HepG2 (cell line): ENCODE results near the gene ZNF581. TPM values are rescaled to one million over a fixed set of nuclear protein-coding genes. Genes with fewer than 3 reads are reported as not detected.

Experiments used
- ARNT ChIP-seq: fragments of 450-650 bp; IDR thresholded peaks from 2 replicates; pipeline ENCODE4 v1.6.1; 2017
- DPF2 ChIP-seq: sonication (generic); formaldehyde crosslinking; IDR thresholded peaks from 2 replicates; pipeline ENCODE4 v1.4.0; 2020; ENCODE audit warnings: mild to moderate bottlenecking, low read depth, missing genetic modification reagents, borderline replicate concordance
- FOXO1 ChIP-seq: sonication (generic); formaldehyde crosslinking; IDR thresholded peaks from 2 replicates; pipeline ENCODE4 v1.4.0; 2020; ENCODE audit warnings: missing genetic modification reagents
- KDM5B ChIP-seq: sonication (generic); formaldehyde crosslinking; IDR thresholded peaks from 2 replicates; pipeline ENCODE4 v1.4.0; 2020; ENCODE audit warnings: missing genetic modification reagents, mild to moderate bottlenecking, borderline replicate concordance
- NFYB ChIP-seq: sonication (generic); formaldehyde crosslinking; IDR thresholded peaks from 2 replicates; pipeline ENCODE4 v1.4.0; 2020; ENCODE audit warnings: missing genetic modification reagents
- POLR2AphosphoS5 ChIP-seq: IDR thresholded peaks from 2 replicates; pipeline ENCODE4 v1.6.1; 2012; ENCODE audit warnings: low read depth, low read length
- PRPF4 ChIP-seq: fragments of 200-400 bp; formaldehyde crosslinking; IDR thresholded peaks from 2 replicates; pipeline ENCODE4 v1.6.1; 2016; ENCODE audit warnings: low read length, low read depth; ENCODE audit not compliant: poor library complexity, severe bottlenecking
- RFX3 ChIP-seq: IDR thresholded peaks from 2 replicates; pipeline ENCODE4 v1.6.1; 2016; ENCODE audit warnings: missing biosample characterization, missing genetic modification reagents
- SIN3A ChIP-seq: IDR thresholded peaks from 2 replicates; pipeline ENCODE4 v1.6.1; 2011; ENCODE audit warnings: low read depth, mild to moderate bottlenecking, control low read depth, low read length, borderline replicate concordance
- SOX13 ChIP-seq, 3 experiments: fragments of 450-650 bp in 1 of 3; sonication (generic) in 1 of 3; formaldehyde crosslinking in 1 of 3; IDR thresholded peaks in 2 of 3; conservative IDR thresholded peaks in 1 of 3; 2 replicates each; pipeline versions ENCODE4 v1.5.0 to v1.6.1; 2016 to 2020; ENCODE audit warnings: antibody characterized with exemption in 1 of 3, mild to moderate bottlenecking in 1 of 3, missing compliant biosample characterization in 1 of 3, missing genetic modification reagents in 1 of 3, moderate library complexity in 1 of 3
- SSRP1 ChIP-seq: IDR thresholded peaks from 2 replicates; pipeline ENCODE4 v1.6.1; 2016; ENCODE audit warnings: control low read depth
- TBX2 ChIP-seq: sonication (generic); formaldehyde crosslinking; IDR thresholded peaks from 2 replicates; pipeline ENCODE4 v1.5.0; 2020; ENCODE audit warnings: missing genetic modification reagents, mild to moderate bottlenecking, borderline replicate concordance
- TCF7 ChIP-seq: sonication (generic); IDR thresholded peaks from 2 replicates; pipeline ENCODE4 v1.6.1; 2016; ENCODE audit warnings: antibody characterized with exemption, low read depth
- ZFP36L1 ChIP-seq: sonication (generic); formaldehyde crosslinking; IDR thresholded peaks from 2 replicates; pipeline ENCODE4 v1.8.0; 2022; ENCODE audit warnings: mild to moderate bottlenecking, missing genetic modification reagents, moderate library complexity
- ZKSCAN8 ChIP-seq: IDR thresholded peaks from 2 replicates; pipeline ENCODE4 v1.6.1; 2016; ENCODE audit warnings: borderline replicate concordance, missing genetic modification reagents, missing compliant biosample characterization
- ZNF207 ChIP-seq: fragments of 450-650 bp; IDR thresholded peaks from 2 replicates; pipeline ENCODE4 v1.6.1; 2016; ENCODE audit warnings: antibody characterized with exemption, borderline replicate concordance
- ZNF317 ChIP-seq: sonication (generic); formaldehyde crosslinking; IDR thresholded peaks from 2 replicates; pipeline ENCODE4 v1.5.0; 2020; ENCODE audit warnings: mild to moderate bottlenecking, missing genetic modification reagents
- ZNF556 ChIP-seq: sonication (generic); formaldehyde crosslinking; IDR thresholded peaks from 2 replicates; pipeline ENCODE4 v1.4.0; 2020; ENCODE audit warnings: mild to moderate bottlenecking, missing genetic modification reagents, borderline replicate concordance
- ZNF577 ChIP-seq: sonication (generic); formaldehyde crosslinking; IDR thresholded peaks from 2 replicates; pipeline ENCODE4 v1.4.0; 2020; ENCODE audit warnings: mild to moderate bottlenecking, low read depth, missing genetic modification reagents, borderline replicate concordance
- ZNF615 ChIP-seq: sonication (generic); formaldehyde crosslinking; IDR thresholded peaks from 2 replicates; pipeline ENCODE4 v1.5.0; 2020; ENCODE audit warnings: mild to moderate bottlenecking, missing genetic modification reagents, borderline replicate concordance
- ZNF7 ChIP-seq: IDR thresholded peaks from 2 replicates; pipeline ENCODE4 v1.6.1; 2016; ENCODE audit warnings: missing biosample characterization, missing genetic modification reagents
- ZNF761 ChIP-seq: sonication (generic); formaldehyde crosslinking; conservative IDR thresholded peaks from 2 replicates; pipeline ENCODE4 v1.4.0; 2020; ENCODE audit warnings: mild to moderate bottlenecking, missing genetic modification reagents
- ZNF816 ChIP-seq: sonication (generic); formaldehyde crosslinking; IDR thresholded peaks from 2 replicates; pipeline ENCODE4 v1.8.0; 2022; ENCODE audit warnings: missing genetic modification reagents, mild to moderate bottlenecking, borderline replicate concordance
- ZSCAN21 ChIP-seq: sonication (generic); formaldehyde crosslinking; IDR thresholded peaks from 2 replicates; pipeline ENCODE4 v1.8.0; 2022; ENCODE audit warnings: mild to moderate bottlenecking, missing genetic modification reagents, moderate library complexity, borderline replicate concordance
- polyA plus RNA-seq, 8 experiments: library from polyadenylated mRNA; depleted of rRNA in 3 of 8; stranded (reverse) in 7 of 8; unstranded in 1 of 8; fragments of >200 nt; fragmentation: Illumina TruSeq in 4 of 8; extraction: Trizol in 4 of 8; gene quantifications; 2 replicates each; pipeline versions ENCODE4 v1.2.1 to v1.2.3, GENCODE V29; 2011 to 2016; ENCODE audit warnings: low read depth in 4 of 8, missing spikeins in 1 of 8, mixed read lengths in 1 of 8; ENCODE audit not compliant: insufficient read depth in 1 of 8
- total RNA-seq, 5 experiments: library from RNA; depleted of rRNA; stranded (reverse); fragments of >200 nt; fragmentation: Illumina TruSeq; extraction: Trizol; gene quantifications; 2 replicates each; pipeline ENCODE4 v1.2.3, GENCODE V29; 2016; ENCODE audit warnings: low read depth in 1 of 5
- TF ChIP-seq, protein P1 (sequence below), 2 experiments: sonication (generic) in 1 of 2; formaldehyde crosslinking in 1 of 2; IDR thresholded peaks; 2 replicates each; pipeline versions ENCODE4 v1.4.0 to v1.6.1; 2016 to 2020; ENCODE audit warnings: borderline replicate concordance in 1 of 2, low read depth in 1 of 2, mild to moderate bottlenecking in 1 of 2, missing genetic modification reagents in 1 of 2
- TF ChIP-seq, protein P2 (sequence below): sonication (generic); formaldehyde crosslinking; IDR thresholded peaks from 2 replicates; pipeline ENCODE4 v1.5.0; 2020; ENCODE audit warnings: mild to moderate bottlenecking, missing genetic modification reagents, borderline replicate concordance

Gene ZNF581
- total and polyA plus RNA-seq, 2 of the 13 experiments (the other 11 are each of a cell fraction or from before 2014, with no cell fraction given): 19.6 to 49.5 TPM

GRCh38 chr19:55599468-55599841 is 44.0 kb upstream of the ZNF581 start, which contains the start of gene FIZ1 (continued):
- TF ChIP-seq ZNF7 (CRISPR knock-in tag) (no peak), RFX3 (CRISPR knock-in tag) (no peak), KDM5B (CRISPR knock-in tag) (peak; percentile 32; the same call in 1 of the 2 replicates), ZKSCAN8 (CRISPR knock-in tag) (peak; percentile 37; the same call in 1 of the 2 replicates), PRPF4 (no peak), POLR2AphosphoS5 (no peak; the same call in 1 of the 2 replicates), DPF2 (CRISPR knock-in tag) (no peak), ZNF577 (CRISPR knock-in tag) (no peak), SIN3A (no peak), SSRP1 (CRISPR knock-in tag) (no peak), ZNF556 (CRISPR knock-in tag) (no peak; the same call in 1 of the 2 replicates), TCF7 (no peak), ZNF317 (CRISPR knock-in tag) (no peak), SOX13 (IDR thresholded peaks at IDR 0.05) (no peak), SOX13 (CRISPR knock-in tag; conservative IDR thresholded peaks at IDR 0.05 in 1 of 2, IDR thresholded peaks at IDR 0.05 in 1 of 2) (no peak), ZNF816 (CRISPR knock-in tag) (0 out of 2 replicates have a peak, but pooled peaks have one; percentile 53), ZNF761 (no peak), ZSCAN21 (no peak), ZNF207 (no peak), ZNF615 (CRISPR knock-in tag) (no peak), ZFP36L1 (CRISPR knock-in tag) (no peak), NFYB (CRISPR knock-in tag) (no peak; the same call in 1 of the 2 replicates), TBX2 (peak; percentile 51; the same call in 1 of the 2 replicates), ARNT (no peak), FOXO1 (no peak)
- TF ChIP-seq, protein P1, sequence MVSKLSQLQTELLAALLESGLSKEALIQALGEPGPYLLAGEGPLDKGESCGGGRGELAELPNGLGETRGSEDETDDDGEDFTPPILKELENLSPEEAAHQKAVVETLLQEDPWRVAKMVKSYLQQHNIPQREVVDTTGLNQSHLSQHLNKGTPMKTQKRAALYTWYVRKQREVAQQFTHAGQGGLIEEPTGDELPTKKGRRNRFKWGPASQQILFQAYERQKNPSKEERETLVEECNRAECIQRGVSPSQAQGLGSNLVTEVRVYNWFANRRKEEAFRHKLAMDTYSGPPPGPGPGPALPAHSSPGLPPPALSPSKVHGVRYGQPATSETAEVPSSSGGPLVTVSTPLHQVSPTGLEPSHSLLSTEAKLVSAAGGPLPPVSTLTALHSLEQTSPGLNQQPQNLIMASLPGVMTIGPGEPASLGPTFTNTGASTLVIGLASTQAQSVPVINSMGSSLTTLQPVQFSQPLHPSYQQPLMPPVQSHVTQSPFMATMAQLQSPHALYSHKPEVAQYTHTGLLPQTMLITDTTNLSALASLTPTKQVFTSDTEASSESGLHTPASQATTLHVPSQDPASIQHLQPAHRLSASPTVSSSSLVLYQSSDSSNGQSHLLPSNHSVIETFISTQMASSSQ (IDR thresholded peaks at IDR 0.05; ENCODE audit: low read depth): no peak
- TF ChIP-seq, protein P1 (CRISPR knock-in tag; IDR thresholded peaks at IDR 0.05; ENCODE audit: borderline replicate concordance): peak; percentile 39; the same call in 1 of the 2 replicates
- TF ChIP-seq, protein P2, sequence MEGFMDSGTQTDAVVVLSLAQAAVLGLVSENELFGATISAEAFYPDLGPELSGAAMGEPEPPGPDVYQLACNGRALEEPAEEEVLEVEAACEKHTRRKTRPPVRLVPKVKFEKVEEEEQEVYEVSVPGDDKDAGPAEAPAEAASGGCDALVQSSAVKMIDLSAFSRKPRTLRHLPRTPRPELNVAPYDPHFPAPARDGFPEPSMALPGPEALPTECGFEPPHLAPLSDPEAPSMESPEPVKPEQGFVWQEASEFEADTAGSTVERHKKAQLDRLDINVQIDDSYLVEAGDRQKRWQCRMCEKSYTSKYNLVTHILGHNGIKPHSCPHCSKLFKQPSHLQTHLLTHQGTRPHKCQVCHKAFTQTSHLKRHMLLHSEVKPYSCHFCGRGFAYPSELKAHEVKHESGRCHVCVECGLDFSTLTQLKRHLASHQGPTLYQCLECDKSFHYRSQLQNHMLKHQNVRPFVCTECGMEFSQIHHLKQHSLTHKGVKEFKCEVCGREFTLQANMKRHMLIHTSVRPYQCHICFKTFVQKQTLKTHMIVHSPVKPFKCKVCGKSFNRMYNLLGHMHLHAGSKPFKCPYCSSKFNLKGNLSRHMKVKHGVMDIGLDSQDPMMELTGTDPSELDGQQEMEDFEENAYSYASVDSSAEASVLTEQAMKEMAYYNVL (CRISPR knock-in tag): peak; percentile 59; the same call in 1 of the 2 replicates
